Endothelial cell of umbilical vein (primary cell): Measurements from ENCODE around the gene BZW2. TPM values are rescaled to one million over a fixed set of nuclear protein-coding genes. Genes with fewer than 3 reads are reported as not detected.

ENCODE experiments used
- BruUV-seq: library from RNA; stranded (reverse); fragments of 400-500 nt; replicated peaks from 2 replicates; lab custom pipeline; 2021; lab: Mats Ljungman, UMichigan
- CTCF ChIA-PET: fragments of 300-600, 350-600 bp; sonication (Branson Sonifier 250); formaldehyde crosslinking; loops from one replicate; lab custom pipeline; 2021; ENCODE audit warnings: antibody characterized with exemption, inconsistent platforms; lab: Charles Lee
- POLR2A ChIA-PET: fragments of 300-600, 350-600 bp; sonication (Branson Sonifier 250); formaldehyde crosslinking; loops from one replicate; lab custom pipeline; 2021; ENCODE audit warnings: antibody characterized with exemption, inconsistent platforms; lab: Charles Lee
- DNase-seq: peaks from one replicate; pipeline ENCODE4 v3.0.0-alpha.2; 2011; ENCODE audit warnings: low read depth, low spot score
- FAIRE-seq: peaks from 2 replicates; lab custom pipeline; 2011; peaks lifted over from hg19 to GRCh38; lab: Jason Lieb, UNC
- H2AFZ ChIP-seq: 2 replicates; pipeline ENCODE4 v1.6.0; 2012; ENCODE audit warnings: low read depth, low read length, control low read depth, inconsistent platforms
- H3K27ac ChIP-seq: 2 replicates; pipeline ENCODE4 v1.5.1; 2011; ENCODE audit warnings: low read depth, mild to moderate bottlenecking, control low read depth, low read length, moderate library complexity; ENCODE audit not compliant: insufficient read depth
- H3K27me3 ChIP-seq, 2 experiments: 2 replicates each; pipeline versions ENCODE4 v1.6.0 to v1.6.1; 2011; ENCODE audit warnings: low read length in 2 of 2, mixed read lengths in 1 of 2; ENCODE audit not compliant: control insufficient read depth in 2 of 2, insufficient read depth in 2 of 2
- H3K36me3 ChIP-seq, 2 experiments: 2 replicates in 1 of 2; 3 replicates in 1 of 2; pipeline ENCODE4 v1.5.1; 2011; ENCODE audit warnings: low read length in 2 of 2, mild to moderate bottlenecking in 1 of 2, moderate library complexity in 1 of 2; ENCODE audit not compliant: control insufficient read depth in 2 of 2, insufficient read depth in 2 of 2; ENCODE audit errors: extremely low read depth in 1 of 2
- H3K4me1 ChIP-seq: 3 replicates; pipeline ENCODE4 v1.5.1; 2011; ENCODE audit warnings: mild to moderate bottlenecking, low read length; ENCODE audit not compliant: control insufficient read depth, insufficient read depth; ENCODE audit errors: extremely low read depth
- H3K4me2 ChIP-seq: 2 replicates; pipeline ENCODE4 v1.6.1; 2011; ENCODE audit warnings: low read length, control low read depth, mixed read lengths; ENCODE audit not compliant: insufficient read depth
- H3K4me3 ChIP-seq, 3 experiments: fragments of 200-600 bp in 1 of 3; sonication (generic), shearing (Covaris generic) in 1 of 3; replicated peaks in 1 of 3; 2 replicates each; pipeline ENCODE4 v1.5.1; 2011 to 2016; ENCODE audit warnings: control low read depth in 3 of 3, low read length in 3 of 3, mild to moderate bottlenecking in 2 of 3, inconsistent platforms in 1 of 3, low read depth in 1 of 3, moderate library complexity in 1 of 3; ENCODE audit not compliant: insufficient read depth in 1 of 3
- H3K79me2 ChIP-seq: 2 replicates; pipeline ENCODE4 v1.6.0; 2012; ENCODE audit warnings: low read length, inconsistent platforms; ENCODE audit not compliant: control insufficient read depth, insufficient read depth
- H3K9ac ChIP-seq: replicated peaks from 2 replicates; pipeline ENCODE3; 2011; ENCODE audit warnings: low read length, control low read depth; ENCODE audit not compliant: insufficient read depth; ENCODE audit errors: extremely low read depth
- H3K9me1 ChIP-seq: replicated peaks from 3 replicates; pipeline ENCODE4 v1.6.0; 2011; ENCODE audit warnings: mild to moderate bottlenecking, low read length; ENCODE audit not compliant: control insufficient read depth, insufficient read depth; ENCODE audit errors: extremely low read depth
- H3K9me3 ChIP-seq: replicated peaks from 2 replicates; pipeline ENCODE4 v1.5.1; 2012; ENCODE audit warnings: low read length, inconsistent platforms; ENCODE audit not compliant: control insufficient read depth, insufficient read depth
- H4K20me1 ChIP-seq: replicated peaks from 2 replicates; pipeline ENCODE3; 2011; ENCODE audit warnings: mild to moderate bottlenecking, low read length; ENCODE audit not compliant: control insufficient read depth, insufficient read depth; ENCODE audit errors: extremely low read depth
- CTCF ChIP-seq, 2 donors: IDR thresholded peaks; 1 replicate in 1 of 2; 2 replicates in 1 of 2; pipeline ENCODE4 v1.5.1; 2011; ENCODE audit warnings: low read length in 2 of 2, mild to moderate bottlenecking in 2 of 2, moderate library complexity in 2 of 2, control low read depth in 1 of 2, inconsistent platforms in 1 of 2, low read depth in 1 of 2; ENCODE audit not compliant: insufficient read depth in 1 of 2; ENCODE audit errors: extremely low read depth in 1 of 2
- JUN ChIP-seq: IDR thresholded peaks from 2 replicates; pipeline ENCODE4 v1.6.1; 2011; ENCODE audit warnings: borderline replicate concordance, low read depth; ENCODE audit not compliant: insufficient read length, insufficient read depth
- POLR2A ChIP-seq: IDR thresholded peaks from 2 replicates; pipeline ENCODE4 v1.6.1; 2012; ENCODE audit warnings: low read depth, mild to moderate bottlenecking, control low read depth, low read length
- POLR2AphosphoS5 ChIP-seq: IDR thresholded peaks from 2 replicates; pipeline ENCODE4 v1.6.1; 2012; ENCODE audit warnings: low read depth, mild to moderate bottlenecking, control low read depth, low read length, moderate library complexity; ENCODE audit not compliant: insufficient read depth
- dilution Hi-C: fragments of 300-500 bp; cut with MboI; formaldehyde crosslinking; loops from one replicate; pipeline ENCODE4 v1.15.0; 2019; ENCODE audit warnings: low sequenced_read_pairs; ENCODE audit not compliant: extremely low pct_ligation_motif_present
- intact Hi-C: fragments of 100-400 bp; cut with micrococcal nuclease; formaldehyde crosslinking; loops from one replicate; pipeline ENCODE4 v1.10.0; 2022
- polyA plus RNA-seq, 4 experiments: library from polyadenylated mRNA; depleted of rRNA in 3 of 4; stranded (reverse) in 3 of 4; unstranded in 1 of 4; fragments of >200 nt; gene quantifications; 2 replicates each; pipeline versions ENCODE4 v1.2.1 to v1.2.3, GENCODE V29; 2011 to 2012; ENCODE audit warnings: missing spikeins in 1 of 4
- total RNA-seq: library from RNA; stranded (reverse); gene quantifications from 2 replicates; pipeline ENCODE4 v1.2.3, GENCODE V29; 2021

Gene BZW2
- total and polyA plus RNA-seq, 2 donors (not counting 3 experiments of a cell fraction or from before 2014, with no cell fraction given) = 39.7 to 106 TPM

GRCh38 chr7:16670731-16671344 is 24.9 kb downstream of the BZW2 start:
- intact Hi-C loops = no loop called here
- Histone ChIP-seq H3K9me1 (no peaks in the 10 kb centered on the region), H3K9me3 (no peaks in the 10 kb centered on the region), H3K4me2 (no peak overlapping the region), H3K36me3 (peaks cover 1 to 6% of the 10 kb centered on the region in 2 experiments), H3K4me1 (no peaks in the 10 kb centered on the region), H2AFZ (no peak overlapping the region), H3K27ac (no peak overlapping the region), H3K27me3 (no peaks in the 10 kb centered on the region), H4K20me1 (peaks cover 2% of the 10 kb centered on the region), H3K79me2 (peaks cover 62% of the 10 kb centered on the region), H3K4me3 (no peak overlapping the region), H3K9ac (no peak overlapping the region)
- POLR2A ChIA-PET = no interaction called here
- BruUV-seq = no TSS peak
- DNase-seq (no peak), FAIRE-seq (no peak)
- no peak for TF ChIP-seq JUN
- CTCF ChIA-PET = no interaction called here
- dilution Hi-C loops = no loop called here

GRCh38 chr7:16671811-16672210 is 25.8 kb downstream of the BZW2 start:
- H3K4me3 ChIP-seq = no peak overlapping the region
- H3K79me2 ChIP-seq = peaks cover 59% of the 10 kb centered on the region
- no peaks in the 10 kb centered on the region for H3K27me3 ChIP-seq
- no peaks in the 10 kb centered on the region for H3K9me3 ChIP-seq
- H3K4me1 ChIP-seq = no peaks in the 10 kb centered on the region
- dilution Hi-C loops (no loop called here), intact Hi-C loops (no loop called here)
- H3K36me3 ChIP-seq = peaks cover 0 to 4% of the 10 kb centered on the region in 2 experiments
- no peak for FAIRE-seq
- no peak overlapping the region for H3K27ac ChIP-seq
- BruUV-seq = no TSS peak
- H3K4me2 ChIP-seq = no peak overlapping the region
- H3K9me1 ChIP-seq = no peaks in the 10 kb centered on the region
- H3K9ac ChIP-seq = no peak overlapping the region
- ChIA-PET CTCF (no interaction called here), POLR2A (no interaction called here)
- no peak overlapping the region for H2AFZ ChIP-seq
- peaks cover 2% of the 10 kb centered on the region for H4K20me1 ChIP-seq
- no peak for DNase-seq
- no peak for TF ChIP-seq POLR2A
- TF ChIP-seq POLR2AphosphoS5 = no peak
- no peak for TF ChIP-seq CTCF (IDR thresholded peaks at IDR 0.05; ENCODE audit: extremely low read depth in 1 of 2, insufficient read depth in 1 of 2, low read depth in 1 of 2, low read length in 2 of 2)
